ENCODE results near the gene SOST. TPM values are rescaled to one million over a fixed set of nuclear protein-coding genes. Genes with fewer than 3 reads are reported as not detected.

Gene SOST
- total RNA-seq, 2 experiments from 2014 or later = not detected

DNA sequence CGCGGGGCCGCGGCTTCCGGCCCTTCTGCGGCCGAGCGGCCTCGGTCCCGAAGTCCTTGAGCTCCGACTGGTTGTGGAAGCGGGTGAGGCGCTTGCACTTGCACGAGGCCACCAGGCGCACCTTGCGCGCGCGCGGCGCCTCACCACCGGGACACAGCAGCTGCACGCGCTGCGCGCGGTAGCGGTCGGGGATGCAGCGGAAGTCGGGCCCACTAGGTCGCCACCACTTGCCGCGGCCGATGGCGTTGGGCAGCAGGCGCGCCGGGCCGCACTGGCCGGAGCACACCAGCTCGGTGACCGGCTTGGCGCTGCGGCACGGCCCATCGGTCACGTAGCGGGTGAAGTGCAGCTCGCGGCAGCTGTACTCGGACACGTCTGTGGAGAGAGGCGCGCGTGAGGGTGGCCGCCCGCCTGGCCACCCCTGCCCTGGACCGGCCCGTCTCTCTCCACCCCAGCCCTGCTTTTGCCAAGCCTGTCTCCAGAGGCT lies 3.2 kb downstream of the SOST start:
- CTCF ChIA-PET = interaction anchor here (0.5 to 8.9 kb wide), 7 partner anchors 12 to 1953 kb away, joined by 3 to 135 read pairs (median 4); partner anchors contain the start of gene GHDC
- Mint-ChIP-seq H3K4me1 (peaks cover 8% of the 10 kb centered on the region), H3K27me3 (peaks cover 47% of the 10 kb centered on the region), H3K4me3 (no peak overlapping the region), H3K9me3 (no peaks in the 10 kb centered on the region), H3K36me3 (ENCODE audit: low read depth) (no peaks in the 10 kb centered on the region), H3K27ac (no peak overlapping the region)
- peak; percentile 23 for DNase-seq
- POLR2A ChIA-PET = interaction anchor here (0.7 kb wide), 1 partner anchor 56 kb away, joined by 3 read pairs; no protein-coding TSS in a partner anchor

DNA sequence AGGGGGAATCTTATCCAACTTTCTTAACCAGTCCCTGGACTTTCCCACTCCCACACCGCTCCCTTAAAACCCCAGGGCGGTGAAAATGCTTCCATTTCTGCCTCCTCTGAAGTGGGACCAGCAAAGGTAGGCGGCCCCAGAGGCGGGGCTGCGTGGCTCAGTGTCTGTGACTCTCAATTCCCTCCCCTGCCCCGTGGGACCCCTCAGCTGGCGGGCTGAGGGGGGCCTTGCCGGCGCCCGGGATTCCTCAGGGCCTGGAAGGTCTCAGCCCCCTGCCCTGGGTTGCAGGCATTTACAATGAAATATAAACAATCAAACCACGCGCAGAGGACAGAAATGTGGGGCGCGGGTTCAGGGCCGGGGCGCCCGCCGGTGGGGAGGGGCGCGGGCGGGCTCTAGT lies 3.6 kb downstream of the SOST start:
- no peak overlapping the region for H3K27ac Mint-ChIP-seq
- DNase-seq = no peak
- H3K27me3 Mint-ChIP-seq = peaks cover 47% of the 10 kb centered on the region
- ChIA-PET POLR2A (interaction anchor here (0.7 kb wide), 1 partner anchor 56 kb away, joined by 3 read pairs; no protein-coding TSS in a partner anchor), CTCF (interaction anchor here (0.6 to 8.9 kb wide), 5 partner anchors 11 to 1561 kb away, joined by 3 to 135 read pairs (median 4); partner anchors contain the start of gene GHDC)
- H3K4me1 Mint-ChIP-seq = peaks cover 9% of the 10 kb centered on the region
- H3K4me3 Mint-ChIP-seq = no peak overlapping the region
- no peaks in the 10 kb centered on the region for H3K36me3 Mint-ChIP-seq (ENCODE audit: low read depth)
- no peaks in the 10 kb centered on the region for H3K9me3 Mint-ChIP-seq

DNA sequence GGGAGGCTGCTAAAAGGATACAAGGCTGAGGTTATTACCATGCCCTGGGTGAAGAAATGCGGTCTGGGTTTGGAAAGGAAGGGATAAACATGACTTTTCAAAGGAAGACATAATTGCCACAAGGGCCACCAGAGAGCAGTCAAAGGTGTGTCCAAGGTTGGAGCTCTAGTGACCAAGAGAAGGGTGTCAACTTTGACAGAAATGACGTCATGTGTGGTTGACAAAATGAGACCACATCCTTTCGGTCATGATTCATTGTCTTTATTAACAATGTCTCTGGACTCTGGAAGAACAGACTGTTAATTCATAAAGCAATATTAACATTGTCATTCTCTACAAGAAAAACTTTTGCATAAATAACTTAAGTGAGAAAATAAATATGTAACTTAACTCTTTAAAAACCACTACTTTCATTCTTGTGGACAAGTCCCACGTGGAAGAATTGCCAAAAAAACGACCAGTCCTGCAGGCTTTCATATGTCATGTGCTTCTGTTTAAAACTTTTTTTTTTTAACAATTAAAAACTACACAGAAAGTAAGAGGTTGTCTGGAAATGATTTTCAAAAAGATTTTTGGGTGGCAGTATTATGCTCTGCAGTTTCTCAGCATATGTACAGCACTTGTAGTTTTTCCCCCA lies 5.0 kb downstream of the SOST start:
- Mint-ChIP-seq H3K4me3 (no peak overlapping the region), H3K36me3 (ENCODE audit: low read depth) (no peaks in the 10 kb centered on the region), H3K9me3 (no peaks in the 10 kb centered on the region), H3K4me1 (peaks cover 13% of the 10 kb centered on the region), H3K27ac (peak overlapping the region; percentile 19), H3K27me3 (peaks cover 47% of the 10 kb centered on the region)
- ChIA-PET POLR2A (no interaction called here), CTCF (interaction anchor here (0.7 to 1.0 kb wide), 2 partner anchors 31 to 55 kb away, joined by 4 to 6 read pairs; no protein-coding TSS in a partner anchor)
- no peak for DNase-seq

DNA sequence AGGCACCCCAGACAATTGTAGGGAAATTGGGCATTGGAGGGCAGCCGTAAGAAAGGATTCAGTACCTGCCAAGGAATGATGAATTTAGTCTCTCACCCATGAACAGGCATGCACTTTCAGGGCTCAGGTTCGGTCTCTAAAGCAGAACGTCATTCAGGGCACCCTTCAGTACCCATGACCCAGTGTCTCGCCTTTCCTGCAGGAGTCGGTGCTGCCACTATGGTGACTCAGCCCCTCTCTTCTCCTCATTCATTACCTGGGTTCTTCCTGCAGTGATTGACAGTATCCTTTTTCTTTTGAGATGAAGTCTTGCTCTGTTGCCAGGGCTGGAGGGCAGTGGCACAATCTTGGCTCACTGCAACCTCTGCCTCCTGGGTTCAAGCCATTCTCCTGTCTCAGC lies 8.4 kb downstream of the SOST start:
- Mint-ChIP-seq H3K27ac (no peak overlapping the region), H3K36me3 (ENCODE audit: low read depth) (no peaks in the 10 kb centered on the region), H3K27me3 (peaks cover 45% of the 10 kb centered on the region), H3K9me3 (no peaks in the 10 kb centered on the region), H3K4me1 (peaks cover 10% of the 10 kb centered on the region), H3K4me3 (no peak overlapping the region)
- no peak for DNase-seq
- CTCF ChIA-PET = interaction anchor here (1.2 to 2.2 kb wide), 3 partner anchors 10 to 50 kb away, joined by 3 to 6 read pairs (median 3); no protein-coding TSS in a partner anchor
- POLR2A ChIA-PET = no interaction called here

DNA sequence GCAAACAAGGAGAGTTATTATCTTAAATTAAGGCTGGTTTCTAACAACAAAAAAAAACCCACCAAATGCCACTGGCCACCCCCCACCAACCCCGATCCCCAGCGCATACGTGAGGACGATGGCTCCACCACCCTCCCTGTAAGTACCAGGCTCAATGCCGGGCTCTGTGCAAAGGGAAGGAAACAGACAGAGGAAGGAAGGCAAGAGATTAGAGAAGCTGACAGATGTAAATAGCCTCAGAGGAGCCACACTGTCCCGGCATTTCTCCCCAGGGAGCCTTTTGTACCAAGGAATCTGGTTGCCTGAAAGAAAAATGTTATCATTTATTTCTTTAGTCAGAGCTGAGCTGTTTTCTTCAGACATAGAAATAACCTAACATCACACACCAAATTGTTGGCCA lies 13.1 kb downstream of the SOST start:
- peaks cover 33% of the 10 kb centered on the region for H3K27me3 Mint-ChIP-seq
- H3K27ac Mint-ChIP-seq = no peak overlapping the region
- no peak overlapping the region for H3K4me3 Mint-ChIP-seq
- CTCF ChIA-PET = no interaction called here
- no peaks in the 10 kb centered on the region for H3K36me3 Mint-ChIP-seq (ENCODE audit: low read depth)
- DNase-seq = no peak
- POLR2A ChIA-PET = no interaction called here
- no peaks in the 10 kb centered on the region for H3K9me3 Mint-ChIP-seq
- peaks cover 5% of the 10 kb centered on the region for H3K4me1 Mint-ChIP-seq

DNA sequence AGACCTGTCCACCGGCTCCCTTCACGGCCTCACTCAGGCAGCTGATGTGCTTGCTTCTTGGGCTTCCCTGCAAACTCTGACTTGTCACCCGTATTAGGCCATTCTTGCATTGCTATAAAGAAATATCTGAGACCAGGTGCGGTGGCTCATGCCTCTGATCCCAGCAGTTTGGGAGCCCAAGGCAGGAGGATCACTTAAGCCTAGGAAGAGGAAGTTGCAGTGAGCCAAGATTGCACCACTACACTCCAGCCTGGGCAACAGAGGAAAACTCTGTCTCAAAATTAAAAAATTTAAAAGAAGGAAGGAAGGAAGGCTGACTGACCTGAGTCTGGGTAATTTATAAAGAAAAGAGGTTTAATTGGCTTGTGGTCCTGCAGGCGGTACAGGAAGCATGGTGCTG lies 17.0 kb downstream of the SOST start:
- ChIA-PET POLR2A (no interaction called here), CTCF (interaction anchor here (0.6 to 1.6 kb wide), 4 partner anchors 13 to 437 kb away, joined by 3 to 4 read pairs (median 3); no protein-coding TSS in a partner anchor)
- no peaks in the 10 kb centered on the region for H3K36me3 Mint-ChIP-seq (ENCODE audit: low read depth)
- no peak overlapping the region for H3K4me3 Mint-ChIP-seq
- H3K4me1 Mint-ChIP-seq = no peaks in the 10 kb centered on the region
- no peak overlapping the region for H3K27ac Mint-ChIP-seq
- peaks cover 42% of the 10 kb centered on the region for H3K27me3 Mint-ChIP-seq
- no peak for DNase-seq
- H3K9me3 Mint-ChIP-seq = no peaks in the 10 kb centered on the region

DNA sequence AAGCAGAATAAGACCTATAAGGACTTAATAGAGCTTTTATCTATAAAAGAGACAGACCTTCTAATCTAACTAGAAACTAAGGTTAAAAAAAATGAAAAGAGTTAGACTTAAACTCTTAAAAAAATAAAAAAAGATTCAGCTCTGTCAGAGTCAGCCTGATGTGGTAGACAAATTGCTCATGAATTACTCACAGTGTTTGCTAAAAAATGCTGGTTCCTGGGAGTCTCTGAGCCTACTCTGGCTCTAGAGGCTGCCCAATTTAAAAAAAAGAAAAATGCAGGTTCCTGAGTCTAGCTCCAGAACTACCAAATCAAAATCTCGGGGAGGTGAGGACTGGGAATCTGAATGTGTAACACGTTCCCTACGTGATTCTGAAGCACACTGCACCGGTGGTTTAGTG lies 18.1 kb downstream of the SOST start:
- no peaks in the 10 kb centered on the region for H3K4me1 Mint-ChIP-seq
- no peak overlapping the region for H3K27ac Mint-ChIP-seq

DNA sequence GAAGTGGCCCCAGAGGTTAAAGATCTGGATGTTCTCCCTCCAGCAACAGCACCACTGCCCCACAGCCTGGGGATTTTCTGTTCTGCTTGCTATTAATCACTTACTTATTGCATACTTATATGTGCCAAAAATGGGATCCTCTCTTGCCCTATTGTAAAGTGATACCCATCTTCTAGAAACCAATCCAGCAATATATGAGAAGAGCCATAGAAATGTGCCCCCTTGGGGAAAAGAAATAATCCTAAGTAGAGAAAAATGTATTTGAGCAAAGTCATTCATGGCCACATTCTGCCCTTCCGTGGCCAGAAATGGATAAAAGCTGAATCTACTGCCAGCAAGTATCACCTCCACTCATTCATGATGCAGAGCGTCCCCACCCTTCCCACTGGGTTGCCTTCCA lies 20.9 kb downstream of the SOST start:
- Mint-ChIP-seq H3K4me1 (no peaks in the 10 kb centered on the region), H3K4me3 (no peak overlapping the region), H3K9me3 (peaks cover 10% of the 10 kb centered on the region), H3K27me3 (peaks cover 24% of the 10 kb centered on the region), H3K27ac (no peak overlapping the region), H3K36me3 (ENCODE audit: low read depth) (no peaks in the 10 kb centered on the region)
- CTCF ChIA-PET = interaction anchor here (0.5 to 1.4 kb wide), 3 partner anchors 22 to 97 kb away, joined by 3 to 4 read pairs (median 3); no protein-coding TSS in a partner anchor
- POLR2A ChIA-PET = no interaction called here
- no peak for DNase-seq

More for the DNA sequence above, 18.1 kb downstream of the SOST start:
- ChIA-PET POLR2A (no interaction called here), CTCF (interaction anchor here (0.6 to 1.6 kb wide), 3 partner anchors 12 to 56 kb away, joined by 3 read pairs; no protein-coding TSS in a partner anchor)
- no peaks in the 10 kb centered on the region for H3K9me3 Mint-ChIP-seq
- no peaks in the 10 kb centered on the region for H3K36me3 Mint-ChIP-seq (ENCODE audit: low read depth)
- DNase-seq = no peak
- H3K27me3 Mint-ChIP-seq = peaks cover 36% of the 10 kb centered on the region
- H3K4me3 Mint-ChIP-seq = no peak overlapping the region

DNA sequence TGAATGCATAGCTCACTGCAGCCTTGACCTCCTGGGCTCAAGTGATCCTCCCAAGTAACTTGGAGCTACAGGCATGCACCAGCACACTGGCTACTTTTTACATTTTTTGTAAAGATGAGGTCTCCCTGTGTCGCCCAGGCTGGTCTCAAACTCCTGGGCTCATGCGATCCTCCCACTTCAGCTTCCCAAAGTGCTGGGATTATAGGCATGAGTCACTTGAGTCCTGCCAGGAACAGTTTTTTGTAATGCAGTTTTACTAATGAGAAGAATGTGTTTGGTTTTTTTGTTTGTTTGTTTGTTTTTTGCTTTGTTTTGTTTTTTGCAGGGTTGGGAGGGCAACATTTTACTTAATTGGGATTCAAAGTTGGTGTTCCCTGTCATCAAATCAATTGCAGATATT lies 22.2 kb downstream of the SOST start:
- no peak for DNase-seq
- Mint-ChIP-seq H3K4me3 (no peak overlapping the region), H3K36me3 (ENCODE audit: low read depth) (no peaks in the 10 kb centered on the region), H3K27me3 (peaks cover 22% of the 10 kb centered on the region), H3K4me1 (no peaks in the 10 kb centered on the region), H3K27ac (no peak overlapping the region), H3K9me3 (peaks cover 10% of the 10 kb centered on the region)
- ChIA-PET POLR2A (interaction anchor here (0.7 kb wide), 1 partner anchor 1821 kb away, joined by 3 read pairs; no protein-coding TSS in a partner anchor), CTCF (interaction anchor here (0.6 kb wide), 1 partner anchor 36 kb away, joined by 3 read pairs; no protein-coding TSS in a partner anchor)

DNA sequence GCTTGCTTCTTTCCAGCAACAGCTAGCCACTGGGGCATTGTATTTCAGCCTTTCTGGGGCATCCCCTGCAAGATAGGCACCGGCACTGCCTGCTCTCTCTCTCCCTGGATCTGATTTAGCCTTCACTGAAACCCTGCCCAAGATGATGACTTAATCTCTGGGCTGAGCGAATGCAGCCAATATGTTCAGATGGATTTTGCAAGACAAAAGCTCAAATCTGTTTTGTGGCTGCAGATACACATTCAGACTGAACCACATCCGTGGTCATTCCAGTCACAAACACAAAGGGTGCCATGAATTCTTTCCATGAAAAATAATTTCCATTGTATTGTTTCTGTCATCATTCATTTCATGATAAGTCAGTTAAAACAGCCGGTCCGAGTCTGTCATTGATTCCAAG lies 24.2 kb downstream of the SOST start:
- Mint-ChIP-seq H3K27ac (no peak overlapping the region), H3K27me3 (peaks cover 22% of the 10 kb centered on the region), H3K4me1 (no peaks in the 10 kb centered on the region), H3K9me3 (peaks cover 10% of the 10 kb centered on the region), H3K4me3 (no peak overlapping the region), H3K36me3 (ENCODE audit: low read depth) (no peaks in the 10 kb centered on the region)
- POLR2A ChIA-PET = no interaction called here
- CTCF ChIA-PET = interaction anchor here (1.2 kb wide), 2 partner anchors 25 to 40 kb away, joined by 4 read pairs; no protein-coding TSS in a partner anchor
- DNase-seq = no peak

DNA sequence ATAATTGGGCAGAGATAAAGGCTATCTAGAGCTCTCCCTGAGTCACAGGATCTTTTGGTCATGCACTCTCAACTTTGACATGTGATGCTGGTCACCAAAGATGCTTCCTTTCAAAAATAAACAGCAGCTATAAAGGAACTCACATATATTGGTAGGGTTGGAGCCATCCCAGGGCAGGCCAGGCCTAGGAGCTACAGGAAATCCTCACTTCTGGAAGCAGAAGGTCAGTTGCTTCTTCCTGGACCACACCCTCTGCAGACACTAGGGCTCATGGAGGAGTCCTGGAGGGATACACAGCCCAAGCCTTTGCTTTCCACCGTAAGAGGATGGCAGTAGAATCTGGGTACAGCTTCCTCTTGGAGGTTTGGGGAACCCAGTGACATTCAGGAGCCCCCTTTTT lies 24.6 kb downstream of the SOST start:
- H3K4me3 Mint-ChIP-seq = no peak overlapping the region
- no peaks in the 10 kb centered on the region for H3K36me3 Mint-ChIP-seq (ENCODE audit: low read depth)
- H3K4me1 Mint-ChIP-seq = no peaks in the 10 kb centered on the region
- H3K9me3 Mint-ChIP-seq = peaks cover 10% of the 10 kb centered on the region
- POLR2A ChIA-PET = no interaction called here
- peaks cover 22% of the 10 kb centered on the region for H3K27me3 Mint-ChIP-seq
- no peak for DNase-seq
- CTCF ChIA-PET = interaction anchor here (1.2 kb wide), 2 partner anchors 26 to 39 kb away, joined by 4 read pairs; no protein-coding TSS in a partner anchor
- no peak overlapping the region for H3K27ac Mint-ChIP-seq

DNA sequence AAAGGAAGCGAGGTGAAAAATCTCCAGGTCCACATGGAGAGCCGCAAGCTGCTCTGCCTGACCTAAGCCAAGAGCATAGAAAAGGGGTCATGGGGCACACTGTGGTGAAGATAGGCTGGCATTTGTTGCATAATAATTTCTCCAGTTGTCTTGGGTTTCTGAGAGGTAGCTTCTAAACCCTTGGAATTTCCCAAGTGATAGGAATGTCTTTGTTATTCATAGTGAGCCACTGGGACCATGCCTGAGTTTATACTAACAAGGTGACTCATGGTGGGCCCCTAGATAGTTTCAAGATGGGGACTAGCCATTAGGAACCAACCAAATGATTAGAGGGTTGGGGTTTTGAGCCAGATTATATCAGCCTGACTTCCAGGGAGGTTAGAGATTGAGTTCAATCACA lies 25.6 kb downstream of the SOST start:
- CTCF ChIA-PET = interaction anchor here (1.2 kb wide), 1 partner anchor 27 kb away, joined by 4 read pairs; no protein-coding TSS in a partner anchor
- Mint-ChIP-seq H3K27me3 (peaks cover 20% of the 10 kb centered on the region), H3K4me3 (no peak overlapping the region)

DNA sequence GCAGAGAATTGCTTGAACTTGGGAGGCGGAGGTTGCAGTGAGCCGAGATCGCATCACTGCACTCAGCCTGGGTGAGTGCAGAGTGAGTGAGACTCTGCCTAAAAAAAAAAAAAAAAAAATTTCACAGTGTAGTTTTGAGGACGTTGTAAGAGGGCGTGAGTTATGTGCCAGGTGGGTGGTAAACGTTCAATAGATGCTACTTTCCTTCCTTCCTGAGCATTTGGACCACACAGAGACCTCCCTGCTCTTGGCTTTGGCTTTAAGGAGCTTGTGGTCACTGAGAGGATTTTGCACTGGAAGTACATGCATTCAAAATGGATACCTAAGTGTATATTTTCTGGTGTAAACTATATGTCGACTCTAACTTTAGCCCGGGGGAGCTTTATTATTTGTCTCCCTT lies 30.5 kb downstream of the SOST start:
- Mint-ChIP-seq H3K4me3 (no peak overlapping the region), H3K36me3 (ENCODE audit: low read depth) (no peaks in the 10 kb centered on the region), H3K9me3 (peaks cover 4% of the 10 kb centered on the region), H3K4me1 (no peaks in the 10 kb centered on the region), H3K27ac (no peak overlapping the region), H3K27me3 (no peaks in the 10 kb centered on the region)
- DNase-seq = no peak
- ChIA-PET POLR2A (no interaction called here), CTCF (interaction anchor here (1.0 kb wide), 1 partner anchor 13 kb away, joined by 3 read pairs; no protein-coding TSS in a partner anchor)

More for the DNA sequence above, 25.6 kb downstream of the SOST start:
- no peak overlapping the region for H3K27ac Mint-ChIP-seq
- no peaks in the 10 kb centered on the region for H3K4me1 Mint-ChIP-seq
- no peaks in the 10 kb centered on the region for H3K36me3 Mint-ChIP-seq (ENCODE audit: low read depth)
- POLR2A ChIA-PET = no interaction called here
- peaks cover 10% of the 10 kb centered on the region for H3K9me3 Mint-ChIP-seq
- DNase-seq = no peak

Data from activated CD4-positive, alpha-beta T cell treated with anti-CD3 and anti-CD28 coated beads, Interleukin-2, amount 10 ng/mL, durations not matched to agents 7 days and 5 days (primary cell).